HG03469 (cell line): Measurements from ENCODE around the gene EIF4E3.

Experiments
- ATAC-seq: cut with Tn5 transposase; IDR thresholded peaks from one replicate; pipeline ENCODE4 v1.9.1; 2021; ENCODE audit warnings: mild to moderate bottlenecking, moderate library complexity, moderate number of reproducible peaks; ENCODE audit not compliant: unreplicated experiment

Gene EIF4E3

GRCh38 chr3:71724171-71724453 is 1.1 kb downstream of the EIF4E3 start:
- ATAC-seq = no peak

- ATAC-seq = peak; percentile 46
Measured at GRCh38 chr3:71723452-71724170, 1.6 kb downstream of the EIF4E3 start.

- no peak for ATAC-seq
Measured at GRCh38 chr3:71722693-71723092, 2.5 kb downstream of the EIF4E3 start.

GRCh38 chr3:71721651-71722157 is 3.5 kb downstream of the EIF4E3 start:
- no peak for ATAC-seq

GRCh38 chr3:71721002-71721401 is 4.2 kb downstream of the EIF4E3 start:
- ATAC-seq = no peak

GRCh38 chr3:71718072-71718471 is 7.1 kb downstream of the EIF4E3 start:
- no peak for ATAC-seq

- no peak for ATAC-seq
Measured at GRCh38 chr3:71714595-71714994, 10.6 kb downstream of the EIF4E3 start.

- no peak for ATAC-seq
Measured at GRCh38 chr3:71713041-71713440, 12.2 kb downstream of the EIF4E3 start.

- ATAC-seq = peak; percentile 68
Measured at GRCh38 chr3:71710906-71711494, 14.2 kb downstream of the EIF4E3 start.

- no peak for ATAC-seq
Measured at GRCh38 chr3:71709908-71710511, 15.2 kb downstream of the EIF4E3 start.

GRCh38 chr3:71708476-71709105 is 16.6 kb downstream of the EIF4E3 start:
- ATAC-seq = no peak

GRCh38 chr3:71707595-71707994 is 17.6 kb downstream of the EIF4E3 start:
- no peak for ATAC-seq

GRCh38 chr3:71705681-71706080 is 19.5 kb downstream of the EIF4E3 start:
- no peak for ATAC-seq

- no peak for ATAC-seq
Measured at GRCh38 chr3:71704915-71705314, 20.3 kb downstream of the EIF4E3 start.

- ATAC-seq = no peak
Measured at GRCh38 chr3:71703797-71704196, 21.4 kb downstream of the EIF4E3 start.

- ATAC-seq = no peak
Measured at GRCh38 chr3:71702131-71703024, 22.8 kb downstream of the EIF4E3 start.

- ATAC-seq = no peak
Measured at GRCh38 chr3:71701251-71701762, 23.9 kb downstream of the EIF4E3 start.

- ATAC-seq = no peak
Measured at GRCh38 chr3:71695000-71695482, 30.2 kb downstream of the EIF4E3 start.

GRCh38 chr3:71694358-71694999 is 30.7 kb downstream of the EIF4E3 start:
- ATAC-seq = no peak

GRCh38 chr3:71693641-71694040 is 31.6 kb downstream of the EIF4E3 start:
- no peak for ATAC-seq
